ENCODE measurements around the gene GPATCH1. TPM values are rescaled to one million over a fixed set of nuclear protein-coding genes. Genes with fewer than 3 reads are reported as not detected.

GPATCH1 gene
- total and polyA plus RNA-seq, 2 of the 4 experiments (the other 2 are of a cell fraction) = 5.1 to 7.5 TPM

DNA sequence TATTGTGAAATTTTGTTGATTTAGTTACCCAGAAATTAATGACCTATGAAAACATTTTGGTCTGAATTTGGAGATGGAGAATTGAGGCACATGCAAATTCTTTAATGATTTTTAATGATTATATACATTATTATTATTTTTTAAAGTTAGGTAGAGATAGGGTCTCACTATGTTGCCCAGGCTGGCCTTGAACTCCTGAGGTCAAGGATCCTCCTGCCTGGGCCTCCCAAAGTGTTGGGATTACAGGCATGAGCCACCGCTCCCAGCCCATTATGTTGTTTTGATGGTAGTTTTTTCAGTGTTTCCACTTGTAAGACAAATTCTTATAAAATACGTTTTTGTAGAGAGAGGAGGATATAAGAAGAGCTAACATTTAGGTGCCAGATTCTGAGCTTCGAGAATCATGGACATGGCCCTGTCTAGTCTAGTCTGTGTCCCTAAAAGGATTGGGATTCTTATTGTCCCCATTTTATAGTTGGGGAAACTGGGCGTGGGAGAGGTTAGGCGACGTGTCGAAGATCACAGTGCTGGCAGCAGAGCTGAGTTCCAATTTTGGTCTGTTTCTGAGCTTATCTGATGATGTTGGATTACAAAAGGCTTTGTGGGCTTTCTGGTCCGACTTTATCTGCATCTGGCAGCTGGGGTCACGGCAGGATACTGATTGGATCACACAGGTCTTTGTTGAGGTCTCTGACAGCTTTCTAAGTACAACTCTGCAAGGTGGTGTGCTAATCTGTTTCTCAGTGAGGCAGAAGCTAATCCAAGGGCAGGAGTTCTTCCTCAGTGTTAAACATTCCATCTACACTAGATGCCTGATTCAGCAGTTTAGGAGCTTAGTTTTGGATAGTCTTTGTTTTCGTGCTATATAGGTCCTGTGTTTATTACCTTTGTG lies 43.5 kb downstream of the GPATCH1 start (continued):
- no peak for TF ChIP-seq CEBPB (IDR thresholded peaks at IDR 0.05; ENCODE audit: low read depth, low read length)
- TF ChIP-seq RFX5 (IDR thresholded peaks at IDR 0.05; ENCODE audit: low read depth, low read length) = no peak

- ChIA-PET CTCF (interaction anchor here (0.6 to 3.1 kb wide), 7 partner anchors 9 to 58 kb away, joined by 3 to 12 read pairs (median 3); no protein-coding TSS in a partner anchor), POLR2A (ENCODE audit: unreplicated experiment) (no interaction called here)
Measured at GRCh38 chr19:33125929-33126388, 45.0 kb downstream of the GPATCH1 start.

More at GRCh38 chr19:33125929-33126388, 45.0 kb downstream of the GPATCH1 start:
- Histone ChIP-seq H4K5ac (ENCODE audit: low read depth, low read length) (no peak overlapping the region), H3K27ac (ENCODE audit: insufficient read depth, low read length) (no peak overlapping the region), H3K23ac (ENCODE audit: low read depth, low read length) (no peak overlapping the region), H3K9me1 (ENCODE audit: insufficient read depth, low read length) (no peaks in the 10 kb centered on the region), H2BK5ac (ENCODE audit: low read depth, low read length, poor library complexity, severe bottlenecking) (no peak overlapping the region), H2BK120ac (ENCODE audit: low read depth, low read length) (no peak overlapping the region), H3K9ac (ENCODE audit: low read depth, low read length) (no peak overlapping the region), H3K9me3 (ENCODE audit: control insufficient read depth, insufficient read depth, low read length) (no peaks in the 10 kb centered on the region), H2BK20ac (ENCODE audit: low read depth, low read length) (no peak overlapping the region), H2BK15ac (ENCODE audit: low read depth, low read length) (no peak overlapping the region), H3K18ac (ENCODE audit: low read depth, low read length) (no peak overlapping the region), H3K4me2 (ENCODE audit: low read depth, low read length) (no peak overlapping the region; the same call in 1 of the 2 replicates), H3K56ac (ENCODE audit: extremely low read depth, insufficient read depth, low read length) (no peak overlapping the region), H3K27me3 (ENCODE audit: control insufficient read depth, insufficient read depth, low read length) (no peaks in the 10 kb centered on the region), H3K14ac (replicated peaks; ENCODE audit: low read depth, low read length) (no peak overlapping the region), H4K20me1 (ENCODE audit: insufficient read depth, low read length) (no peaks in the 10 kb centered on the region; the same call in 1 of the 2 replicates), H2AFZ (replicated peaks; ENCODE audit: low read length, poor library complexity) (peak overlapping the region; percentile 91), H4K91ac (ENCODE audit: insufficient read depth, low read depth, low read length) (no peak overlapping the region), H2AK9ac (replicated peaks; ENCODE audit: low read depth, low read length, poor library complexity) (peak overlapping the region; percentile 67), H3K4me1 (ENCODE audit: control insufficient read depth, insufficient read depth, low read length) (no peaks in the 10 kb centered on the region), H3K79me1 (ENCODE audit: low read depth in 1 of 2, low read length in 2 of 2) (peaks cover 0 to 4% of the 10 kb centered on the region in 2 experiments; a peak in 1 of 4 replicates), H3K36me3 (ENCODE audit: control insufficient read depth, insufficient read depth, low read length) (peaks cover 12% of the 10 kb centered on the region), H2AK5ac (ENCODE audit: low read depth, low read length) (no peak overlapping the region), H4K8ac (ENCODE audit: low read depth in 2 of 2, low read length in 2 of 2) (peak overlapping the region in 1 of 2 experiments; percentile 76; a peak in 1 of 4 replicates), H3K4me3 (ENCODE audit: insufficient read depth, low read depth, low read length) (no peak overlapping the region), H3K4ac (ENCODE audit: low read depth, low read length) (peak overlapping the region; percentile 21; the same call in 1 of the 2 replicates)
- in situ Hi-C loops (cut with MboI; ENCODE audit: low sequenced_read_pairs) (no loop called here), intact Hi-C loops (cut with micrococcal nuclease) (loop anchor here (1.0 to 10.0 kb wide), 3 partner anchors 51 to 649 kb away; no protein-coding TSS in a partner anchor), dilution Hi-C loops (cut with HindIII; ENCODE audit: low sequenced_read_pairs, unreplicated experiment) (no loop called here)
- no TSS peak for BruUV-seq (replicated peaks)
- DNase-seq (peak; percentile 69), ATAC-seq (ENCODE audit: low read depth) (peak; percentile 99)
- TF ChIP-seq, protein P1, sequence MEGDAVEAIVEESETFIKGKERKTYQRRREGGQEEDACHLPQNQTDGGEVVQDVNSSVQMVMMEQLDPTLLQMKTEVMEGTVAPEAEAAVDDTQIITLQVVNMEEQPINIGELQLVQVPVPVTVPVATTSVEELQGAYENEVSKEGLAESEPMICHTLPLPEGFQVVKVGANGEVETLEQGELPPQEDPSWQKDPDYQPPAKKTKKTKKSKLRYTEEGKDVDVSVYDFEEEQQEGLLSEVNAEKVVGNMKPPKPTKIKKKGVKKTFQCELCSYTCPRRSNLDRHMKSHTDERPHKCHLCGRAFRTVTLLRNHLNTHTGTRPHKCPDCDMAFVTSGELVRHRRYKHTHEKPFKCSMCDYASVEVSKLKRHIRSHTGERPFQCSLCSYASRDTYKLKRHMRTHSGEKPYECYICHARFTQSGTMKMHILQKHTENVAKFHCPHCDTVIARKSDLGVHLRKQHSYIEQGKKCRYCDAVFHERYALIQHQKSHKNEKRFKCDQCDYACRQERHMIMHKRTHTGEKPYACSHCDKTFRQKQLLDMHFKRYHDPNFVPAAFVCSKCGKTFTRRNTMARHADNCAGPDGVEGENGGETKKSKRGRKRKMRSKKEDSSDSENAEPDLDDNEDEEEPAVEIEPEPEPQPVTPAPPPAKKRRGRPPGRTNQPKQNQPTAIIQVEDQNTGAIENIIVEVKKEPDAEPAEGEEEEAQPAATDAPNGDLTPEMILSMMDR (conservative IDR thresholded peaks at IDR 0.05; ENCODE audit: low read depth, low read length) = peak; percentile 83
- TF ChIP-seq MAFK (IDR thresholded peaks at IDR 0.05; ENCODE audit: low read depth, low read length) = no peak
- TF ChIP-seq RCOR1 (IDR thresholded peaks at IDR 0.05; ENCODE audit: insufficient replicate concordance, low read length) = no peak
- TF ChIP-seq MAZ (IDR thresholded peaks at IDR 0.05; ENCODE audit: borderline replicate concordance, low read depth, low read length) = peak; percentile 24; the same call in 1 of the 2 replicates
- TF ChIP-seq SMC3 (IDR thresholded peaks at IDR 0.05; ENCODE audit: low read depth, low read length) = peak; percentile 78
- peak; percentile 76 for TF ChIP-seq RAD21 (IDR thresholded peaks at IDR 0.05; ENCODE audit: low read length)
- WGBS, 2 experiments (ENCODE audit: extremely low coverage in 2 of 2, insufficient read length in 1 of 2) = 36% methylated on average over 11 of the region's 12 CpGs; no CpG with 5 or more reads in 1 of the 2 experiments

All from IMR-90 (cell line).